LHCN-M2 (cell line): ENCODE results near the gene HNRNPH2. TPM values are rescaled to one million over a fixed set of nuclear protein-coding genes. Genes with fewer than 3 reads are reported as not detected.
A peak's percentile ranks its signal among the peaks of the same experiment; 100 is the strongest.

Experiments used
- DNase-seq: peaks from one replicate; pipeline ENCODE4 v3.0.0-alpha.2; 2012; ENCODE audit warnings: low read depth
- total RNA-seq: library from RNA; depleted of rRNA; stranded (reverse); fragments of >200 nt; gene quantifications from 2 replicates; pipeline ENCODE4 v1.2.3, GENCODE V29; 2014

The HNRNPH2 gene
- total RNA-seq, 1 experiment from 2014 or later, result 71.9 TPM

DNA sequence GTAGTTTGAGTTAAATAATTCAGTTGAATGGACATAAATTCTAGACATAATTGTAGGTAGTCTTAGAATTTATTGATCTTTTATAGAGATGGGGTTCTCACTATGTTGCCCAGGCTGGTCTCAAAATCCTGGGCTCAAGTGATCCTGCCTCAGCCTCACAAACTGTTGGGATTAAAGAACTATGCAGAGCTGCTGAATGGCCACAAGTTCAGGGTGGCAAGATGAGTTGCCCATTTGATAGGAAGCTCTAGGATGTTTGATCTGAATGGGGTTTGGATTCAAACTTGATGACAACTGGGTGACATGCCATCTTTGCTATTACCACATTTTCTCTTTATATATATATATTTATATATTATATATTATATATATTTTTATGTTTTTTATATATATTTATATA is 13.7 kb upstream of the HNRNPH2 start:
- no peak for DNase-seq

DNA sequence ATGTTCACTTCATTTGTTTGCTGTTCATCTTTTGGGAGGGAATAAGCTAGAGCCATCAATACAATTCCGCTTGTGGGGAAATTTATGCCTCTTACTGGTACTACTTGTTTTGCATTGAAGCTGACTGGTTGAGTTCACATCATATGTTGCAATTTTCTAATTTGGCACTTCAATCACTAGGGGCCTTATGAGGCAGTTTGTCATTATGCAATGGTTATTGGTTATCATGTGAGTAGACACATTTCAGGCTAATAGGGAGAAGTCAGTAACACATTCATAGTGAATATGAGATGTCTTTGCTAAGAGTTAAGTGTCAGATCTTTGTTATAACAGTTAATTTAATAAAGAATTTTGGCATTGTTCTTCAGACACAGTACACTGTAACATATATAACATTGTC is 12.2 kb upstream of the HNRNPH2 start:
- DNase-seq, result no peak

DNA sequence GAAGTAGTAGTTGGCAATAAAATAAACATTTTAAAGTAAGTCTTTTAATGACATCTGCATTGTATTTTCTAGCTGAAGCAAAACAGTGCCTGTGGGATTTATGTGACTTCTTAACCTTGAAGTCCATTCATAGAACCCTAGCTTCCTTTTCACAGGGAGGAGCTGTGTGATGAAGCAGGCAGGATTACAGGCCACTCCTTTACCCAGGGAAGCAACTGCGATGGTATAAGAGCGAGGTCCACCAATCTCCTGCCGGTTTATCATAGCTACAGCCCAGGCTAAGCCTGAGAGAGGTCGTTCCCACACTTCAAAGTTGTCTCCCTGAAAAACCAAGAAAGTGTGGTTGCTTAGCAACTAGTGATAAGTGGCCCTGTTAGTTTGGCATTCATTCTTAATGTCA is 10.2 kb upstream of the HNRNPH2 start:
- no peak for DNase-seq

DNA sequence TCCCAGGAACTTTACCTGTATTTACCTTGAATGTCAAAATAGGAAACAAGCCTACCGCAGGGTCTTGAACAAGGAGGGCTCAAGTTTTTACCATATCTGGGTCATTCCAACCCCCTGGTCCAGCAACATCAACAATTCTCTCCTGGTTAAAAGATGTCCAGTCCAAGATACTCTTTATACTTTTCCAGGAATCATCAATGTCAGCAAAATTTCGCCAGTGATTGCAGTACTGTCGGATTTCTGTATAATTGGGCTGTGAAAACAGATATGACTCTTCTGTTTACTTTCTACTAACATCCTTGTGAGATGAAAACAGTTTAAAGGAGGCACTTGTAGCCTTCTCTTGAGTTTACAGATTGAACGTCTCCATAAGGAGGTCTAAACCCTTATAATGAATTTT is 9.3 kb upstream of the HNRNPH2 start:
- no peak for DNase-seq

DNA sequence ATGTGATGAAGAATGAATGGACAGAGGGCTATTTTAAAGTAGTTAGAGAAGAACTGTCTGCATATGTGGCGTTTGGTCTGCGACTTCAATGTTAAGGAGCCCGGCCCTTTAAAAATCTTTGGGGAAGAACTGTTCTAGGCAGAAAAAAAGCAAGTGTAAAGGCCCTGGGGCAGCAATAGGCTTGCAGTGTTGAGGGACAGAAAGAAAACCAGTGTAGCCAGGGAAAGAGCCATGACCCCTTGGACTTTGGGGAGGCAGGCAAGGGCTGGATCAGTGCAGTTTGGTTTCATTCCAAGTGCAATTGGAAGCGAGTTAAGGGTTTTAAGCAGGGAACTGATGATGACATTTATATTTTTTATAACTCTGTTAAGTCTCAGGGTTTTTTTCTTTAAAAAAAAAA is 8.2 kb upstream of the HNRNPH2 start:
- no peak for DNase-seq

DNA sequence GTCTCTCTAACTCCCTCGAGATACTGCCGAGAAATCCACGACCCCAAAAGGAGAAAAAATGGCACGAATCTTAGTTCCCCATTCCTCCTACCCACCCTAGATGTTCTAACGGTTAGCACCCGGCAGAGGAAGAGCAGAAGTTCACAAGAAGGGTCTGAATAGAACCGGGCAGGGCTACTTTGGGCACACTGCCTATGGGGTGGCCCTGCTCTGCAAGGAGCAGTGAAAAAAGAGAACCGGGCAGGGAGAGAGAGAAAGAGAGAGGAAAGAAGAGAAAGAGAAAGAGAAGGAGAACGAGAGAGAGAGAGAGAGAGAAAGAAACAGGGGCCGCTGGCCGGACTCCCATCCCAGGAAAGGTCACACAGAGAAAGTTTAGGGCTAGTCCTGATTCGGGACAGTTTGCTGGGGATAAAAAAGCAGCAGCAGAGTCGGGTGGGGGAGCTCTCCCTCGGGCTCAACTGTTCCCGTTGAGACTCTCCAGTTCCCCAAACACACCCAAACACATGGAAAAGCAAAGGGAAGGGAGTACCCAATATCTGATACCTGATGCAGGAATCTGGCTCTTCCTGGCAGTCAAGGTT is 765 bp upstream of the HNRNPH2 start:
- DNase-seq, result no peak

DNA sequence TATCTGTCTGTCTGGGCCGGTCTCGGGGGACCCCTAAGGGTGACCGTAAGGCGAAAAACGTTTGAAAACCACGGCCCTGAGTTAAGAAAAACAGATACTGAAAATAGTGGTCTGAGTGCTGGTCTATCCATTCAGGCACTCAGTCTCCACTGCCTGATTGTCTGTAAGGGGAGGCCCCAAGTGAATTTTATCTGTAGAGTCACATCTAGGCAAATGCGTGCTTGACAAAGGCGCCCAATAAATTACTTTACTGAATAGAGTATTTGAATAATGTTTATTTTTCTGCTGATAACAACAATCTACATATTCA is 465 bp downstream of the HNRNPH2 start:
- no peak for DNase-seq

DNA sequence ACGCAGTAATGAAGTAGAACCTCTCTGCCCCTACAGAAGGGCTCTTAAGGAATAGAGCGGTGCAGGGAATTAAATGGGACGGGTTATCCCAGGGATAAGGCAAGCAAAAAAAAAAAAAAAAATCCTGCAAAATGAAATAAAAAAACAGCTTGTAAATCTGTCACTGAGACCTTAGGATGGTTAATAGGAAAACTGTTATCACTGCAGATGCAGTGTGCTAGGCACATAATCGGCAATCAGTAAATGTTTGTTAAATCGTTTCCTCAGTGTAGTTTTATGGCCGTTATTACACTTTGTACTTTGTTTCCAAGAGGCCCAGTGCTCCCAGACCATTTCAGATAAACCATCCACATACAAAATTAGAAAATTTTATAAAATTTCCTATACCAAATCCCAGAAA is 1.0 kb downstream of the HNRNPH2 start:
- DNase-seq, result peak; percentile 12

DNA sequence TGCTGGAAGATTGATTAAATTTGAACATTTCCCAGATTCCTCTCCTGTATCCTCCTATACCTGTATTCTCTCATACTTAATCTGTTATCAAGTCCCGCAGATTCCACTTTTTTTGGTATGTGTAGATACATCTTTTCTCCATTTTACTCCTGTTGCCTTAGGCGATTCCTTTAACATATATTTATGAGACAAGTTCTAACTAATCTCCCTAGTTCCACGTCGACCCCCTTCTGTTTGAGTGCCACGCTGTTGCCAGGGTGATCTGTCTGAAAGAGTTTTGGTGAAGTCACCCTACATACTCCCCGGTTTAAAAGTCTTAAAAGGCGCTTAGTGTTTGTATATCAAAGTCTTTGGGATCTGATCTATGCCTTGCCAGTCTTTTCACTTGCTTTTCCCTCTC is 2.4 kb downstream of the HNRNPH2 start:
- DNase-seq, result no peak

DNA sequence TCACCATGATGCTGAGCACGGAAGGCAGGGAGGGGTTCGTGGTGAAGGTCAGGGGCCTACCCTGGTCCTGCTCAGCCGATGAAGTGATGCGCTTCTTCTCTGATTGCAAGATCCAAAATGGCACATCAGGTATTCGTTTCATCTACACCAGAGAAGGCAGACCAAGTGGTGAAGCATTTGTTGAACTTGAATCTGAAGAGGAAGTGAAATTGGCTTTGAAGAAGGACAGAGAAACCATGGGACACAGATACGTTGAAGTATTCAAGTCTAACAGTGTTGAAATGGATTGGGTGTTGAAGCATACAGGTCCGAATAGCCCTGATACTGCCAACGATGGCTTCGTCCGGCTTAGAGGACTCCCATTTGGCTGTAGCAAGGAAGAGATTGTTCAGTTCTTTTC is 4.0 kb downstream of the HNRNPH2 start:
- no peak for DNase-seq

DNA sequence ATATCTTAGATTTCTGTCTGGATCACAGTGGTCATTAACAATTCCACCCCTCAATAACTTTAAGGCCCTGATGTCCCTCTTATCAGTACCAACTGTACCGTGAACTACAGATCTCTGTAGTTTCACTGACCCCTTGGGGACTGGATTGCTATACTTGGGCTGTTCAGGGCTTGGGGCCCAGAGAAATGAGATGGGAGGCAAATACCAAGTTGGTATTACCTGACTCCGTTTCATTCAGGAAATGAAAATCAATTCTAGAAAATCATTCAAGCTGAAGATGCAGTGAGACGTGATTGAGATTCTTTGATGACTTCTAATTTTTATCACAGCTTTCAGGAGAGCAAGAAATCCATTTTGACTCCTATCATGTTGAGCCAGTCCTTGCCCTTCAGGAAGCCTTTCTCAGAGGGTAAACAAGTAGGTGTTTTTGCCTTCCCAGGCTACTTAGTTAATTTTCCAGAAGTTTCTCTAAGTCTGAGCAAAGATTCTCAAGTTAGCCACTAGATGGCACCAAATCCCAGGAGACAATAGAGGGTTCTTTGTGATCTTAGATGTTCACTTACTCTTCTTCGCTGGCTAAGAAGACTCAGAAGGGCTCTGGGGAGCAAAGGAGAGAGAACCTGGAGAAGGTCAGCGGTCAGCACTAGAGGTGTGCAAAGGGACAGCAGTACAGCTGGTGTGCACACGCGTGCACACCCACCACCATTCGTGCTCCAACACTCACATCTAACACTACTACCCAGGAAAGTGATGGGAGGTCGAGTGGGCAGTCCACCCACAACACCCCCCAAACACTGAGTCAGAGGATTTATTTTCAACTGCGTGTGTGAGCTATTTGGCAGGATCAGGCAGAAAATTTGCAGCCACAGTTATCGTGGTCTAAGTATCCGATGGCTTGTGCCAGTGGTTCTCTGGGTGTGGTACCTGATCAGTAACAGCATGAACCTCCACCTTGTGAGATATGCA is 7.4 kb downstream of the HNRNPH2 start:
- DNase-seq, result peak; percentile 72

DNA sequence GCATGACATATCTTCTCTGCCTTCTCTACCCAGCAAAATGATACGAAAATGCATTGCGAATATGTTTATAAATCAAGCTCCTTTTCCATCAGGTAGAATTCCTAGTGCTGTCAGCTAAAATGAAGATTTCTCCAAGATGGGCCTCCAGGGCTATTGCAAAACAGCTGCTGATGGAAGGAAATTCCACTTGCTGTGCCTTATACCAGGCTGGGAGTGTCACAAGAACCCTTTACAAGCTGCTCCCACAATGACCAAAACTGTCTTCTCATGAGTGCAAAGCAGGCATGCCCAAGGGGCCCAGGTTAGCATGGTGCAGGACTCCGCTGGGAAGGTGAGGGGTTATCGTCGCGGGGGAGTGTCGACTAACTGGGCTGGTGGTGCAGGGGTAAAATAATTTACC is 8.7 kb downstream of the HNRNPH2 start:
- DNase-seq, result no peak

DNA sequence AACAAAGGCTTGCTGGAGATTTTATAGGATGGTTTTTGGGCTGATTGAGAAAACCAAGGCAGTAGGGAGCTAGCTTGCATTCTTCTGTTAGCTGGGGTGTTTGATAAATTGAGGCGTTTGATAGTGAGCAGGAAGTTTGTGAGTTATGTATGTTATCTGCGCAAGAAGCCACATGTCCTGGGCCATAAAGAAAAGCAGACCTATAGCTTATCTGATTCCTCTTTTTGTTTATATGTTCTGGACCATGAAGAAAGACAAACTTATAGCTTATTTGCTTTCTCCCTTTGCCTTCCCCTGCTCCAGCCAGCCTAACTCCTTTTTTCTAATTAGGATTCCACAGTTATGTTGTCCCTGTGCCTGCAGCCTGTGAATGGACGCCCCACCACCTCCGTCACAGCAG is 9.2 kb downstream of the HNRNPH2 start:
- no peak for DNase-seq

DNA sequence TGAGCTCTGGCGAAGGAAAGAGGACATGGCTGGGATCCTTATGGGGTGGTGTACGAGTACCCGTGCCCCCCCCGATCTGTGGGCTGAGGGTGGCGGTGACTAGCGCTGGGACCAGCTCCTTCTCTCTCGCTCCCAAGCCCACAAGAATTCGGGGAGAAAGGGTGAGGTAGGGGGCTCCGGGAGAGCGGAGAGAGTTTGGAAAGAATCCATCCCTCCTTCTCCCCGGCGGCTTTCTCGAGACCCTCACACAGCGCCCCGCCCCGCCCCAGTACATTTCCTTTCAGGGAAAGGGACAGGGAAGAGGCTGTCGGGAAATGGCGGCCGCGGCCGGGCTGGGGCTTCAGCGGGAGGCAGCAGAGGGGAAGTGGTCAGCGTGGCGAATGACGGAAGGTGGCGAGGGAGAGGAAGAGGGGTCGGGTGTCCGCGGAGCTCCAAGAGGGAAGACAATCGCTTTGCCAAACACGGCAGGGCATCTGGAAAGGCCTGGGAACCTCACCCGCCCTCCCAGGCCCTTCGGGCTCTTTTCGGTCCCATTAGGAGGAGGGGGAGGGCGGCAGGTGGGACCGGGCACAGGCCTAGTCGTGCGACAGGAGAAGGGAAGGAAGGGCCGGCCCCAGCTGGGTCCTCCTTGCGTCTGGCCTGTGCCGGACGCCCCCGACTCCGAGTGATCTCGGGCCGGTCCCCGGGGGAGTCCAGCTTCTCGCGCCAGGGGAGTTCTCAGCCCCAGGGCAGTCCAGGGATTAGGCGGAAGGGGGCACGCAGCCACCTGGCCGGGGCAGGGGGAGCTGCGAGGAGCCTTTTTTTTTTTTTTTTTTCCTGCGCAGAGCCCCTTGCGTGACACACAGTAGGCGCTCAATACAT is 10.2 kb downstream of the HNRNPH2 start:
- peak; percentile 43 for DNase-seq

DNA sequence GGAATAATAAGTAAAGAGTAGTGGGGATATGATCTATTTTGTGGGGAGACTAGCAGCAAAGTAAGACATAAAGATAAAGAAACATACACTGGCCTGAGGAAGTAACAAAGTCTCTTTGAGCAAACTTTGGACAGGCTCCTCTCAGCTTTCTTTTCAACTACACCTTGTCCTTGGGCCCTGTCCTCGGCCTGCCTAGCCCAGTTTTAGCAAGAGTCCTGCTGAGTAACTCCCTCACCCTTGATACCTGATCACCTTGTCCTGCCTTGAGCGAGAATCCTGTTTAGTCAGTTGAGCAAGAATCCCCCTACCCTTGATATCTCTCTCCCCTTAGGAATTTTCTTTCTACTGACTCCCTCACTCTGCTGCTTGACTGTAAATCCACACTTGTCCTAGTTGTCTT is 11.5 kb downstream of the HNRNPH2 start:
- DNase-seq, result no peak

DNA sequence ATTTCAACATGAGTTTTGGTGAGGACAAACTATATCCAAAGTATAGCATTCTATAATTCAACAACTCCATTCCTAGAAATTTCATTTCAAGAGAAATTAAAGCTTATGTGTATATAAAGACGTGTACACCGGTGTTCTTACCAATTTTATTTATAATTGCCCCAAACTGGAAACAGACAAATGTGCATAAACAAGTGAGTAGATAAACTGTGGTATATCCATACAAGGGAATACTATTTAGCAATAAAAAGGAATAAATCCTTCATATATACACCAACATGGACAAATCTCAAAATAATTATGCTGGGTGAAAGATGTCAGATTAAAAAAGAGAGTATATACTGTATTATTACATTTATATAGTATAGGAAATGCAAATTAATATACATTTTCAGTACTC is 19.9 kb downstream of the HNRNPH2 start:
- no peak for DNase-seq

DNA sequence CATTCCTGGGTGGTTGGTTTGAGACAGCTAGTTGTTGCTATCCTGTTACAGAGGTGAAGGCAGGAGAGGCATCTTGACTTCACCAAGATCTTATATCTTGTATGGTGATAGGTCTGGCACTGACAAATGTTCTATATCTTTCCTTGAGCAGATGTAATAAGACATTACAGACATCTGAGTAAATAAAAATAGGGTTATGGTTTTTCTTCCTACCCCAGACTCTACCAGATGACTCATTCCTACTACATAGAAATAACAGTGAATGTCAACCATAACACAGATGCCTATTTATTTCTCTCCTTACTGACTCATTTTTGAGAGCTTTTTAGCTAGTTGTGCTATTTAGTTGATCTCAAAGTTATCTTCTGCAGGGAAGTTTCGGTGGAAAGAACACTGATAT is 21.9 kb downstream of the HNRNPH2 start:
- DNase-seq, result peak; percentile 72

DNA sequence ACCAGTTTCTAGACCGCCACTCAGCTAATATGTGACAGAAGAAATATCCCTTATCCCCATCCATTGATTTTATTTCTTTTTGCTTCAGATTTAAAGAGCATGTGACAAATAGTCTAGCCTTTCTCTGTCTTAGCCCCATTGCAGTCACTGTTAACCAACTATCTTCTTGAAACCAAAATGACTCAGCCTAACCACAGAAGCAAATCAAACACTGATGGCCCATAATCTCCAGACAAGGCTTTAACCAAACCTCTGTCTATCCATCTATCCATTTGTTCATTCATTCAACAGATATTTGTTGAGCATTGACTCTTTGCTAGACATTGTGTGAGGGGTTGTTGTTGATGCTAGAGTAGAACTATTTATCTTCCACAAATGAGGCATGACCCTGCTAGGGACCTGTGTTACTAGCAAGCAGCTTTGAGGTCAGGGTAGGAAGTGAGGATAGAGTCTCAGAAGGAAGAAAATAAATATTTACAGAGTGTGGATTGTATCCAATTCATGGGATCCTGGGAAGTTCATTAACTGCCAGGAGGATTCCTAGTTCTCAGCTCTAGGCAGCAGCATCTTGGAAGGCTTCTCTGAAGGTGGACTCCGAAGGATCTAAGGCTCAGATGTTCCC is 22.5 kb downstream of the HNRNPH2 start:
- peak; percentile 44 for DNase-seq

DNA sequence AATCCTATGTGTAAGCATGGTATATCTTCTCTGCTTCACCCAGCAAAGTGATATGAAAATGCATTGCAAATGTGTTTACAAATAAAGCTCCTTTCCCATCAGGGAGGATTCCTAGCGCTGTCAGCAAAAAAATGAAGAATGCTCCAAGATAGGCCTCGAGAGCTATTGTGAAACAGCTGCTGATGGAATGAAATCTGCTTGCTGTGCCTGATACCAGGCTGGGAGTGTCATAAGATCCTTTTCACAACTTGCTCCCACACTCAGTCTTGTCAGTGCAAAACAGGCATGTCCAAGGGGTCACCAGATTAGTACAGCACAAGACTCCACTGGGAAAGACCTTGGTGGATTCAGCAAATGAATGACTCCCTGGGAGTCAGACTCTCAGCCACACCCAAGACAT is 34.1 kb downstream of the HNRNPH2 start:
- DNase-seq, result no peak

DNA sequence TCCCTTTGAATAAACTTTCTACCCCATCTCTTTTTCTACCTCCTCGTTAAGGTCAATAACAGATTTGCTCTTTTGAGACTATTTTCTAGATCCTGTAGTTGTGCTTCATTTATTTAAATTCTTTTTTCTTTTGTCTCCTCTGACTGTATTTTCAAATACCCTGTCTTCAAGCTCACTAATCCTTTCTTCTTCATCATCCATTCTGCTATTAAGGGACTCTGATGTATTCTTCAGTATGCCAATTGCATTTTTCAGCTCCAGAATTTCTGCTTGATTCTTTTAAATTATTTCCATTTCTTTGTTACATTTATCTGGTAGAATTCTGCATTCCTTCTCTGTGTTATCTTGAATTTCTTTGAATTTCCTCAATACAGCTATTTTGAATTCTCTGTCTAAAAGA is 41.3 kb downstream of the HNRNPH2 start:
- no peak for DNase-seq

DNA sequence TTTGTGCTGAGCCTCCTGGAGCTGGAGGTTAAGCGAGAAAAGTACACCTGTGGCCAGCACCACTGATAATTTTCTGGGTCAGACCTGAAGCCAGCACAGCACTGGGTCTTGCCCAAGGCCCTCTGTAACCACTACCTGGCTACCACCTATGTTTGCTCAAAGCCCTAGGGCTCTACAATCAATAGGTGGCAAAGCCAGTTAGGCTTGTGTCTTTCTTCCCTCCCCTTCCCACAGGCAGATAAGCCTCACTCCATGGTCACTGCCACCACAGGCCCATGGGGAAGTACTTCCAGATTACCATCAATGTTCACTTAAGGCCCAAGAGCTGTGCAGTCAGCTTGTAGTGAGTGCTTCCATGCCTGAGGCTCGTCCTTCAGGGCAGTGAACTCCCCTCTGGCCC is 42.1 kb downstream of the HNRNPH2 start:
- no peak for DNase-seq

DNA sequence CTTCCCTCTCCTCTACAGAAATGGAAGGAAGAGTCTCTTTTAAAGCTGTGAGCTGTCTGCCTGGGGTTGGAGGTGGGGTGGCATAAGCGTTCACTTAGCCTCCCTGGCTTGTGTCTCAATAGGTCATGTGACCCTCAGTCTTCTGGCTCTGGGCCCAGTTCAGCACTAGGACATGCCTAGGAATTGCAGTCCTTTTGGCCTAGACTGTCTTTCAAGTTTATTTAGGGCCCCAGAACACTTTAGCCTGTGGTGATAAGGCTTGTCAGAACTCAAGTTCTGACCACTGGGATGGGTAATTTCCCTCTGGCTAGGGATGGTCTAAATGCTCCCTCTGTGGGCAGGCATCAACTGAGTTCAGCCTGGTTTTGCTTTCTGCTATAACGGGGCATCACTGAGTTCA is 42.9 kb downstream of the HNRNPH2 start:
- peak; percentile 55 for DNase-seq
